Measurements from ENCODE around the gene WNT1. TPM values are rescaled to one million over a fixed set of nuclear protein-coding genes. Genes with fewer than 3 reads are reported as not detected.

Gene WNT1
- total and polyA plus RNA-seq, 2 donors (not counting 3 experiments of a cell fraction or from before 2014, with no cell fraction given), result not detected

- intact Hi-C loops (cut with micrococcal nuclease), result loop anchor here (1.0 to 2.0 kb wide), 3 partner anchors 16 to 61 kb away; partner anchors contain the start of genes FKBP11 and PRKAG1
- peak within 1 kb of the TSS; percentile 76 for H3K27ac ChIP-seq (ENCODE audit: insufficient read depth, low read depth, low read length)
- ChIA-PET CTCF (interaction anchor here (0.6 to 2.2 kb wide), 12 partner anchors 9 to 204 kb away, joined by 3 to 12 read pairs (median 4); partner anchors contain the start of gene WNT1), POLR2A (interaction anchor here (0.6 to 1.2 kb wide), 4 partner anchors 9 to 533 kb away, joined by 3 to 4 read pairs (median 3); partner anchors contain the start of gene RND1)
- peaks cover 31% of the 10 kb centered on the region for H3K4me1 ChIP-seq (ENCODE audit: control insufficient read depth, extremely low read depth, insufficient read depth, low read length)
- peak within 1 kb of the TSS; percentile 71 to 99 (median 90) for H3K4me3 ChIP-seq (replicated peaks in 1 of 3; ENCODE audit: insufficient read depth in 1 of 3, low read depth in 1 of 3, low read length in 3 of 3)
- DNase-seq (ENCODE audit: low read depth, low spot score), result peak; percentile 94
- FAIRE-seq, result peak; percentile 85
- peak within 1 kb of the TSS; percentile 71 for H3K4me2 ChIP-seq (ENCODE audit: insufficient read depth, low read length)
- no peak for TF ChIP-seq JUN (IDR thresholded peaks at IDR 0.05; ENCODE audit: borderline replicate concordance, insufficient read depth, insufficient read length, low read depth)
- TF ChIP-seq POLR2AphosphoS5 (IDR thresholded peaks at IDR 0.05; ENCODE audit: insufficient read depth, low read depth, low read length), result peak; percentile 79
- TF ChIP-seq MYC (IDR thresholded peaks at IDR 0.05; ENCODE audit: low read depth, low read length), result peak; percentile 30
- TF ChIP-seq POLR2A (IDR thresholded peaks at IDR 0.05; ENCODE audit: low read depth, low read length), result peak; percentile 54
- no peak for TF ChIP-seq GATA2 (IDR thresholded peaks at IDR 0.05; ENCODE audit: insufficient read depth, insufficient read length, low read depth, low read length)
- peak within 1 kb of the TSS; percentile 87 for H2AFZ ChIP-seq (ENCODE audit: low read depth, low read length)
- no peaks in the 10 kb centered on the region for H3K27me3 ChIP-seq (ENCODE audit: control insufficient read depth in 2 of 2, insufficient read depth in 2 of 2, low read length in 2 of 2)
- peaks cover 11% of the 10 kb centered on the region for H4K20me1 ChIP-seq (replicated peaks; ENCODE audit: control insufficient read depth, extremely low read depth, insufficient read depth, low read length)
- H3K9ac ChIP-seq (replicated peaks; ENCODE audit: extremely low read depth, insufficient read depth, low read length), result peak within 1 kb of the TSS; percentile 87
- no TSS peak for BruUV-seq (replicated peaks)
- H3K36me3 ChIP-seq (ENCODE audit: control insufficient read depth in 2 of 2, extremely low read depth in 1 of 2, insufficient read depth in 2 of 2, low read length in 2 of 2), result peaks cover 4 to 6% of the 10 kb centered on the region in 2 experiments
- H3K9me1 ChIP-seq (replicated peaks; ENCODE audit: control insufficient read depth, extremely low read depth, insufficient read depth, low read length), result no peaks in the 10 kb centered on the region
- H3K79me2 ChIP-seq (ENCODE audit: control insufficient read depth, insufficient read depth, low read length), result peaks cover 47% of the 10 kb centered on the region
- dilution Hi-C loops (cut with MboI; ENCODE audit: extremely low pct_ligation_motif_present, low sequenced_read_pairs), result no loop called here
- no peaks in the 10 kb centered on the region for H3K9me3 ChIP-seq (replicated peaks; ENCODE audit: control insufficient read depth, insufficient read depth, low read length)
Observed at GRCh38 chr12:48957141-48958048, 20.7 kb upstream of the WNT1 start, which contains the start of gene ARF3. ARF3 (minus strand) TSS chr12:48957487; CDS start chr12:48941095, 16,392 bp downstream.

GRCh38 chr12:48958049-48958388 lies 20.1 kb upstream of the WNT1 start:
- intact Hi-C loops (cut with micrococcal nuclease), result no loop called here
- H3K9me3 ChIP-seq (replicated peaks; ENCODE audit: control insufficient read depth, insufficient read depth, low read length), result no peaks in the 10 kb centered on the region
- H2AFZ ChIP-seq (ENCODE audit: low read depth, low read length), result peak overlapping the region; percentile 81
- no TSS peak for BruUV-seq (replicated peaks)
- ChIA-PET POLR2A (no interaction called here), CTCF (interaction anchor here (0.8 to 2.2 kb wide), 9 partner anchors 8 to 140 kb away, joined by 3 to 12 read pairs (median 5); partner anchors contain the start of gene WNT1)
- H3K27me3 ChIP-seq (ENCODE audit: control insufficient read depth in 2 of 2, insufficient read depth in 2 of 2, low read length in 2 of 2), result no peaks in the 10 kb centered on the region
- H3K4me3 ChIP-seq (replicated peaks in 1 of 3; ENCODE audit: insufficient read depth in 1 of 3, low read depth in 1 of 3, low read length in 3 of 3), result peak overlapping the region in 1 of 3 experiments; percentile 90
- no peaks in the 10 kb centered on the region for H3K9me1 ChIP-seq (replicated peaks; ENCODE audit: control insufficient read depth, extremely low read depth, insufficient read depth, low read length)
- H3K36me3 ChIP-seq (ENCODE audit: control insufficient read depth in 2 of 2, extremely low read depth in 1 of 2, insufficient read depth in 2 of 2, low read length in 2 of 2), result peaks cover under 1 to 4% of the 10 kb centered on the region in 2 experiments
- TF ChIP-seq GATA2 (IDR thresholded peaks at IDR 0.05; ENCODE audit: insufficient read depth, insufficient read length, low read depth, low read length), result no peak
- no peak for TF ChIP-seq CTCF (IDR thresholded peaks at IDR 0.05; ENCODE audit: extremely low read depth in 1 of 2, insufficient read depth in 1 of 2, low read depth in 1 of 2, low read length in 2 of 2)
- no peak for TF ChIP-seq MYC (IDR thresholded peaks at IDR 0.05; ENCODE audit: low read depth, low read length)
- TF ChIP-seq JUN (IDR thresholded peaks at IDR 0.05; ENCODE audit: borderline replicate concordance, insufficient read depth, insufficient read length, low read depth), result no peak
- TF ChIP-seq, protein P1, sequence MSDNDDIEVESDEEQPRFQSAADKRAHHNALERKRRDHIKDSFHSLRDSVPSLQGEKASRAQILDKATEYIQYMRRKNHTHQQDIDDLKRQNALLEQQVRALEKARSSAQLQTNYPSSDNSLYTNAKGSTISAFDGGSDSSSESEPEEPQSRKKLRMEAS (IDR thresholded peaks at IDR 0.05; ENCODE audit: insufficient read depth, insufficient read length), result no peak
- no peak for TF ChIP-seq EZH2 (IDR thresholded peaks at IDR 0.05; ENCODE audit: borderline replicate concordance, low read depth, low read length, severe bottlenecking)
- TF ChIP-seq POLR2A (IDR thresholded peaks at IDR 0.05; ENCODE audit: low read depth, low read length), result no peak
- TF ChIP-seq FOS (IDR thresholded peaks at IDR 0.05; ENCODE audit: borderline replicate concordance, insufficient read depth, low read length), result no peak
- no peak for TF ChIP-seq POLR2AphosphoS5 (IDR thresholded peaks at IDR 0.05; ENCODE audit: insufficient read depth, low read depth, low read length)
- peaks cover 31% of the 10 kb centered on the region for H3K4me1 ChIP-seq (ENCODE audit: control insufficient read depth, extremely low read depth, insufficient read depth, low read length)
- H4K20me1 ChIP-seq (replicated peaks; ENCODE audit: control insufficient read depth, extremely low read depth, insufficient read depth, low read length), result peaks cover 8% of the 10 kb centered on the region
- H3K4me2 ChIP-seq (ENCODE audit: insufficient read depth, low read length), result peak overlapping the region; percentile 55
- peaks cover 41% of the 10 kb centered on the region for H3K79me2 ChIP-seq (ENCODE audit: control insufficient read depth, insufficient read depth, low read length)
- no peak overlapping the region for H3K27ac ChIP-seq (ENCODE audit: insufficient read depth, low read depth, low read length)
- H3K9ac ChIP-seq (replicated peaks; ENCODE audit: extremely low read depth, insufficient read depth, low read length), result peak overlapping the region; percentile 87
- dilution Hi-C loops (cut with MboI; ENCODE audit: extremely low pct_ligation_motif_present, low sequenced_read_pairs), result no loop called here
- FAIRE-seq (peak; percentile 55), DNase-seq (ENCODE audit: low read depth, low spot score) (no peak)

Measured in endothelial cell of umbilical vein (primary cell).